Measurements from ENCODE around the gene WDR44. TPM values are rescaled to one million over a fixed set of nuclear protein-coding genes. Genes with fewer than 3 reads are reported as not detected.

The WDR44 gene
- total and polyA plus RNA-seq, 2 donors (not counting 3 experiments of a cell fraction or from before 2014, with no cell fraction given): 6.5 to 17.4 TPM

GRCh38 chrX:118352566-118352965 is 6.7 kb downstream of the WDR44 start:
- intact Hi-C loops (cut with micrococcal nuclease): no loop called here
- POLR2A ChIA-PET: no interaction called here
- CTCF ChIA-PET: no interaction called here

More at GRCh38 chrX:118352566-118352965, 6.7 kb downstream of the WDR44 start:
- H3K9me3 ChIP-seq (replicated peaks; ENCODE audit: control insufficient read depth, insufficient read depth, low read length): no peaks in the 10 kb centered on the region
- H3K4me1 ChIP-seq (ENCODE audit: control insufficient read depth, extremely low read depth, insufficient read depth, low read length): peaks cover 54% of the 10 kb centered on the region
- no peaks in the 10 kb centered on the region for H3K27me3 ChIP-seq (ENCODE audit: control insufficient read depth in 2 of 2, insufficient read depth in 2 of 2, low read length in 2 of 2)
- H3K27ac ChIP-seq (ENCODE audit: insufficient read depth, low read depth, low read length): no peak overlapping the region
- BruUV-seq (replicated peaks): no TSS peak
- no peak overlapping the region for H3K4me3 ChIP-seq (replicated peaks in 1 of 3; ENCODE audit: insufficient read depth in 1 of 3, low read depth in 1 of 3, low read length in 3 of 3)
- dilution Hi-C loops (cut with MboI; ENCODE audit: extremely low pct_ligation_motif_present, low sequenced_read_pairs): no loop called here
- no peaks in the 10 kb centered on the region for H3K9me1 ChIP-seq (replicated peaks; ENCODE audit: control insufficient read depth, extremely low read depth, insufficient read depth, low read length)
- H3K79me2 ChIP-seq (ENCODE audit: control insufficient read depth, insufficient read depth, low read length): peaks cover 82% of the 10 kb centered on the region
- no peaks in the 10 kb centered on the region for H3K36me3 ChIP-seq (ENCODE audit: control insufficient read depth in 2 of 2, extremely low read depth in 1 of 2, insufficient read depth in 2 of 2, low read length in 2 of 2)
- TF ChIP-seq GATA2 (IDR thresholded peaks at IDR 0.05; ENCODE audit: insufficient read depth, insufficient read length, low read depth, low read length) (no peak), POLR2AphosphoS5 (IDR thresholded peaks at IDR 0.05; ENCODE audit: insufficient read depth, low read depth, low read length) (no peak), POLR2A (IDR thresholded peaks at IDR 0.05; ENCODE audit: low read depth, low read length) (no peak), JUN (IDR thresholded peaks at IDR 0.05; ENCODE audit: borderline replicate concordance, insufficient read depth, insufficient read length, low read depth) (no peak), MYC (IDR thresholded peaks at IDR 0.05; ENCODE audit: low read depth, low read length) (no peak), CTCF (IDR thresholded peaks at IDR 0.05; ENCODE audit: extremely low read depth in 1 of 2, insufficient read depth in 1 of 2, low read depth in 1 of 2, low read length in 2 of 2) (no peak), EZH2 (IDR thresholded peaks at IDR 0.05; ENCODE audit: borderline replicate concordance, low read depth, low read length, severe bottlenecking) (no peak), MAX (IDR thresholded peaks at IDR 0.05; ENCODE audit: insufficient read depth, insufficient read length) (no peak), FOS (IDR thresholded peaks at IDR 0.05; ENCODE audit: borderline replicate concordance, insufficient read depth, low read length) (no peak)
- no peak overlapping the region for H3K4me2 ChIP-seq (ENCODE audit: insufficient read depth, low read length)
- H4K20me1 ChIP-seq (replicated peaks; ENCODE audit: control insufficient read depth, extremely low read depth, insufficient read depth, low read length): no peaks in the 10 kb centered on the region
- H3K9ac ChIP-seq (replicated peaks; ENCODE audit: extremely low read depth, insufficient read depth, low read length): no peak overlapping the region
- FAIRE-seq: no peak
- no peak overlapping the region for H2AFZ ChIP-seq (ENCODE audit: low read depth, low read length)
- no peak for DNase-seq (ENCODE audit: low read depth, low spot score)
